Mesendoderm (in vitro differentiated cells): ENCODE measurements around the gene STEAP3.

Experiments
- DNase-seq: peaks from one replicate; pipeline ENCODE4 v3.0.0; 2013
- H2AK5ac ChIP-seq: 2 replicates; pipeline ENCODE4 v1.6.1; 2013; ENCODE audit warnings: low read length, inconsistent platforms
- H2BK120ac ChIP-seq: 2 replicates; pipeline ENCODE4 v1.6.1; 2013; ENCODE audit warnings: low read depth, mild to moderate bottlenecking, low read length, moderate library complexity, mixed read lengths
- H2BK15ac ChIP-seq: replicated peaks from 2 replicates; pipeline ENCODE4 v1.6.1; 2013; ENCODE audit warnings: low read depth, mild to moderate bottlenecking, moderate library complexity
- H2BK5ac ChIP-seq: 2 replicates; pipeline ENCODE4 v1.6.1; 2013; ENCODE audit warnings: low read length, inconsistent platforms
- H3K18ac ChIP-seq: 2 replicates; pipeline ENCODE4 v1.6.1; 2013; ENCODE audit warnings: mild to moderate bottlenecking, low read length, mixed read lengths
- H3K23ac ChIP-seq: one replicate; pipeline ENCODE4 v1.6.1; 2013; ENCODE audit warnings: low read length
- H3K27ac ChIP-seq: 2 replicates; pipeline ENCODE4 v1.5.1; 2013; ENCODE audit warnings: low read depth, mild to moderate bottlenecking, inconsistent platforms, low read length, moderate library complexity
- H3K27me3 ChIP-seq: 2 replicates; pipeline ENCODE4 v1.6.1; 2013; ENCODE audit warnings: low read length, control low read depth, mild to moderate bottlenecking, inconsistent platforms; ENCODE audit not compliant: insufficient read depth, poor library complexity
- H3K36me3 ChIP-seq: 2 replicates; pipeline ENCODE4 v1.6.1; 2013; ENCODE audit warnings: low read length, inconsistent platforms; ENCODE audit not compliant: control insufficient read depth, insufficient read depth
- H3K4ac ChIP-seq: one replicate; pipeline ENCODE4 v1.6.1; 2013; ENCODE audit warnings: low read depth, mild to moderate bottlenecking, low read length, moderate library complexity
- H3K4me1 ChIP-seq: 2 replicates; pipeline ENCODE4 v1.6.1; 2013; ENCODE audit warnings: low read depth, low read length, inconsistent platforms; ENCODE audit not compliant: control insufficient read depth
- H3K4me2 ChIP-seq: 2 replicates; pipeline ENCODE4 v1.6.1; 2013; ENCODE audit warnings: low read length
- H3K4me3 ChIP-seq: 2 replicates; pipeline ENCODE4 v1.5.1; 2013; ENCODE audit warnings: mild to moderate bottlenecking, low read length
- H3K56ac ChIP-seq: one replicate; pipeline ENCODE4 v1.6.1; 2013; ENCODE audit warnings: low read length
- H3K79me1 ChIP-seq: 2 replicates; pipeline ENCODE4 v1.6.1; 2013; ENCODE audit warnings: low read length, inconsistent platforms
- H3K79me2 ChIP-seq: 2 replicates; pipeline ENCODE4 v1.6.1; 2013; ENCODE audit warnings: mild to moderate bottlenecking, low read length; ENCODE audit not compliant: control insufficient read depth, insufficient read depth
- H3K9ac ChIP-seq: 2 replicates; pipeline ENCODE4 v1.6.1; 2013; ENCODE audit warnings: low read length, inconsistent platforms
- H4K5ac ChIP-seq: one replicate; pipeline ENCODE4 v1.6.1; 2013; ENCODE audit warnings: low read length
- H4K8ac ChIP-seq: one replicate; pipeline ENCODE4 v1.6.1; 2013; ENCODE audit warnings: low read depth, mild to moderate bottlenecking, control low read depth, low read length, moderate library complexity
- WGBS: extraction: QIAGEN DNeasy Blood & Tissue Kit; methylation state at CpG from one replicate; pipeline ENCODE4 v1.1.7; 2013; ENCODE audit warnings: low lambda C conversion rate, missing lambda C conversion rate; ENCODE audit not compliant: insufficient coverage; ENCODE audit errors: extremely low coverage; 5-methylcytosine and 5-hydroxymethylcytosine counted together

The STEAP3 gene

DNA sequence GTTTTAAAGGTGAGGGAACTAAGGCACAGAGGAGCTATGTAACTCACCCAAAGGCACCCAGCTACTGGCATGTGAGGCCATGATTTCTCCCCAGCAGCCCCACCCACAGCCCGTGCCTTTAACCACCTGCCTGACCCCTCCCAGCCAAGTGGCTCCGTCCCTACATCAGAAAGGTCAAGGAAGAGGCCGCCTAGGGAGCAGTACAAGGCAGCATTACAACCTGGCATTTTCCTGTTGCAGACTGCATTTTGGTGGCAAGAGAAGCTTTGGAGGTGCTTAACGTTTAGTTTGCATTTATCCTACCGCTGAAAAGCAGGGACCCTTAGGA is 17.5 kb downstream of the STEAP3 start:
- H3K27me3 ChIP-seq: no peaks in the 10 kb centered on the region
- H3K23ac ChIP-seq: no peak overlapping the region
- H3K4me2 ChIP-seq: no peak overlapping the region
- H3K36me3 ChIP-seq: no peaks in the 10 kb centered on the region
- no peak overlapping the region for H4K5ac ChIP-seq
- H3K79me2 ChIP-seq: no peaks in the 10 kb centered on the region
- H3K79me1 ChIP-seq: no peaks in the 10 kb centered on the region
- DNase-seq: no peak
- H2BK120ac ChIP-seq: no peak overlapping the region
- H2AK5ac ChIP-seq: no peak overlapping the region
- H2BK5ac ChIP-seq: no peak overlapping the region
- no peak overlapping the region for H3K18ac ChIP-seq
- no peak overlapping the region for H3K4me3 ChIP-seq
- H3K4me1 ChIP-seq: peaks cover 4% of the 10 kb centered on the region
- no peak overlapping the region for H4K8ac ChIP-seq
- H3K4ac ChIP-seq: no peak overlapping the region
- H3K9ac ChIP-seq: no peak overlapping the region
- no peak overlapping the region for H3K56ac ChIP-seq
- no peak overlapping the region for H3K27ac ChIP-seq
- H2BK15ac ChIP-seq: no peak overlapping the region
- WGBS: no CpG with 5 or more reads among the region's 5 CpGs

DNA sequence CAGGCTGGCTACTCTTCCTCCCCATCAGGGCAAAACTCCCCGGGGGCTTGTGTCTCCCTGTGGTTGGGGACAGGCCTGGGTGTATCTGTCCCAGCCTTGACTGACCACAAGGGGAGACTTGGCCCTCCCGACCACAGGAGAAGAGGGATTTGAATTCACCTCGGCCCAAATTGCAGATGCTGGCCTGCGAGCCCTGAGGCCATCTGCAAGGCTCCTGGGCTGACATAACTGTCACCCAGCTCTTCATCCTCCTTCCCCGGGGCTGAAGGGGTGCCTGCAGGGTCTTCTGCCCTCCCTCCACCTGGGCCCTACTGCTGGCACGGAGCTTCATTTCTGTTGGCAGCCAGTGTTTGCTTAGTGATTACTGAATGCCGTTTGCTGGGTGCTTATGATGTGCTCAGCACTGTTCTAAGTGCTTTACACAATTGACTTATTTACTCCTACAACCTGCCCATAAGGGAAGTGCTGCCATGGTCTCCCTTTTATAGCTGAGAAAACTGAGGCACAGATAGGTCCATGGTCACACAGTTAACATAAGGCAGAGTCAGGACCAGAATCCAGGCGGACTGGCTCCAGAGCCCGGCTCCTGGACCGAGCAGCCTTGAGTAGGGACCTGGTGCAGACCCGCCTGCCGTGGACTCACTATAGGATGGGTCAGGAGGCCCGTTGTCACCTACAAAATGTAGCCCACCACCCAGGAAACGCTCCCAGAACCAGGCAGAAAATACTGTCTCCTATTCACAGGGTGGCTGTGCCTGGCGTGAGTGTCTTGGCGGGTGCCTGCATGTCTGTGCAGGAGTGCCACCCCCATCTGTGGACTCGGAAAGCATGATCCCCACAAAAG is 18.9 kb downstream of the STEAP3 start:
- no peak overlapping the region for H3K23ac ChIP-seq
- H2BK5ac ChIP-seq: no peak overlapping the region
- no peak overlapping the region for H3K27ac ChIP-seq
- H2AK5ac ChIP-seq: no peak overlapping the region
- no peaks in the 10 kb centered on the region for H3K79me1 ChIP-seq
- H3K27me3 ChIP-seq: no peaks in the 10 kb centered on the region
- no peak overlapping the region for H2BK120ac ChIP-seq
- H3K56ac ChIP-seq: no peak overlapping the region
- no peak overlapping the region for H3K4me2 ChIP-seq
- no peak overlapping the region for H3K18ac ChIP-seq
- H2BK15ac ChIP-seq: no peak overlapping the region
- H3K36me3 ChIP-seq: no peaks in the 10 kb centered on the region
- peaks cover 4% of the 10 kb centered on the region for H3K4me1 ChIP-seq
- no peak overlapping the region for H3K9ac ChIP-seq
- no peak for DNase-seq
- no peaks in the 10 kb centered on the region for H3K79me2 ChIP-seq
- no peak overlapping the region for H4K8ac ChIP-seq
- no CpG with 5 or more reads among the region's 17 CpGs for WGBS
- H3K4me3 ChIP-seq: no peak overlapping the region
- H3K4ac ChIP-seq: no peak overlapping the region
- H4K5ac ChIP-seq: no peak overlapping the region

- H3K79me1 ChIP-seq: no peaks in the 10 kb centered on the region
- H3K27me3 ChIP-seq: no peaks in the 10 kb centered on the region
- no peak overlapping the region for H2AK5ac ChIP-seq
- peaks cover 4% of the 10 kb centered on the region for H3K4me1 ChIP-seq
- DNase-seq: no peak
- H3K4ac ChIP-seq: no peak overlapping the region
- H4K5ac ChIP-seq: no peak overlapping the region
- H4K8ac ChIP-seq: no peak overlapping the region
- H3K56ac ChIP-seq: peak overlapping the region; percentile 25
- H3K18ac ChIP-seq: no peak overlapping the region
- H2BK120ac ChIP-seq: no peak overlapping the region
- no peak overlapping the region for H3K9ac ChIP-seq
- H3K79me2 ChIP-seq: no peaks in the 10 kb centered on the region
- no peak overlapping the region for H3K23ac ChIP-seq
- no peak overlapping the region for H2BK15ac ChIP-seq
- H3K4me3 ChIP-seq: no peak overlapping the region
- no CpG with 5 or more reads among the region's 2 CpGs for WGBS
- peaks cover 1% of the 10 kb centered on the region for H3K36me3 ChIP-seq
- no peak overlapping the region for H2BK5ac ChIP-seq
- no peak overlapping the region for H3K27ac ChIP-seq
- H3K4me2 ChIP-seq: no peak overlapping the region
Measured at GRCh38 chr2:119243621-119244020, 20.0 kb downstream of the STEAP3 start.

DNA sequence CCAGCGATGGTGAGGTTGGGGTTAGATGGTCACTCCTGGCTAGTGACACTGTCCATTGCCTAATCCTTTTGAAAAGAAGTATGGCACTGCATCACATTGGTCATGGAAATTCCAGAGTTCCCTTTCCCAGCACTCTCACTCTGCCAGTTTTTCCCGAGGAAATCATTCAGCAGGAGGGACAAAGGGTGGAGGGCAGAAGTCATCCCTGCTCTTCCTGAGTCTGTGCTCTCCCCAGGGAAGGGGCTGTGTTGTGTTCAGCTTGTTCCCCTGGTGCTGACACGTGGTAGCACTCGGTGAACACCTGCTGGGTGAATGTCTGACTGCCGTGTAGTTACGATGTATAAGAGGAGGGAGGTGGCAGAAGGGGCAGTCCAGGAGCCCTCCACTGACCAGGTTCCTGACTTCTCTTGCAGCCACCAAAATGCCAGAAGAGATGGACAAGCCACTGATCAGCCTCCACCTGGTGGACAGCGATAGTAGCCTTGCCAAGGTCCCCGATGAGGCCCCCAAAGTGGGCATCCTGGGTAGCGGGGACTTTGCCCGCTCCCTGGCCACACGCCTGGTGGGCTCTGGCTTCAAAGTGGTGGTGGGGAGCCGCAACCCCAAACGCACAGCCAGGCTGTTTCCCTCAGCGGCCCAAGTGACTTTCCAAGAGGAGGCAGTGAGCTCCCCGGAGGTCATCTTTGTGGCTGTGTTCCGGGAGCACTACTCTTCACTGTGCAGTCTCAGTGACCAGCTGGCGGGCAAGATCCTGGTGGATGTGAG is 21.6 kb downstream of the STEAP3 start:
- Histone ChIP-seq H3K79me1 (no peaks in the 10 kb centered on the region), H3K4me1 (peaks cover 3% of the 10 kb centered on the region), H4K5ac (no peak overlapping the region), H3K27me3 (no peaks in the 10 kb centered on the region), H2BK5ac (no peak overlapping the region), H3K4ac (no peak overlapping the region), H3K27ac (no peak overlapping the region), H3K4me2 (no peak overlapping the region), H3K4me3 (no peak overlapping the region), H3K18ac (no peak overlapping the region), H2BK120ac (no peak overlapping the region), H3K79me2 (no peaks in the 10 kb centered on the region), H4K8ac (no peak overlapping the region), H2AK5ac (no peak overlapping the region), H3K23ac (no peak overlapping the region), H3K9ac (no peak overlapping the region), H3K56ac (no peak overlapping the region), H3K36me3 (peaks cover 1% of the 10 kb centered on the region), H2BK15ac (no peak overlapping the region)
- WGBS: no CpG with 5 or more reads among the region's 17 CpGs
- DNase-seq: no peak

GRCh38 chr2:119245841-119246230 is 22.2 kb downstream of the STEAP3 start:
- Histone ChIP-seq H3K56ac (no peak overlapping the region), H2BK15ac (no peak overlapping the region), H3K4me2 (no peak overlapping the region), H3K4ac (no peak overlapping the region), H2AK5ac (no peak overlapping the region), H3K79me2 (no peaks in the 10 kb centered on the region), H3K27ac (no peak overlapping the region), H4K5ac (no peak overlapping the region), H3K23ac (no peak overlapping the region), H3K18ac (no peak overlapping the region), H3K36me3 (peaks cover 1% of the 10 kb centered on the region), H2BK5ac (no peak overlapping the region), H3K4me3 (no peak overlapping the region), H3K4me1 (no peaks in the 10 kb centered on the region), H4K8ac (no peak overlapping the region), H2BK120ac (no peak overlapping the region), H3K9ac (no peak overlapping the region), H3K27me3 (no peaks in the 10 kb centered on the region), H3K79me1 (no peaks in the 10 kb centered on the region)
- no peak for DNase-seq
- no CpG with 5 or more reads among the region's 3 CpGs for WGBS
